ENCODE measurements around the gene GPD2. TPM values are rescaled to one million over a fixed set of nuclear protein-coding genes. Genes with fewer than 3 reads are reported as not detected.

GPD2 gene
- total and polyA plus RNA-seq, 10 of the 15 experiments (the other 5 are each of a cell fraction or from before 2014, with no cell fraction given) = 10.0 to 73.5 (median 43.4) TPM

DNA sequence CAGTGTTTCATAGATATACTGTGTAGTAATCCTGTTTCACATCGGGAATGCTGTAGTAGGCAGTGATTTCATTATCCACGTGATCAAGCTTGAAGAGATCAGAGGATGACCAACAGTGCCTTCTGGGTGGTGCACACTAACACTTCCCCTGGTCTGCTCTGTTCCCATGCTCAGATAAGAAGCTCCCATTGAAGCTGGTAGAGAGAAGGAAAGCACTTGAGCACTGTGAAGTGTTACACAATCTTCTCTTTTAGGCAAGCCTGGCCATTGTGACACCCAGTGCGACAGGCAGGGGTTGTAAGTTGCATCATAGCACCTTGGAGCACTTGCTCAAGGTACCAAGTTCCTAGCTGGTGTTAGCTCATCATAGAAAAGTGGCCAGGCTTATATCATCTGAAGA, 30.6 kb upstream of the GPD2 start:
- Histone ChIP-seq H3K4me1 (ENCODE audit: control insufficient read depth, insufficient read depth, low read length) (no peaks in the 10 kb centered on the region), H3K27me3 (replicated peaks in 1 of 2; ENCODE audit: control insufficient read depth in 2 of 2, insufficient read depth in 2 of 2, low read length in 1 of 2) (no peaks in the 10 kb centered on the region), H4K20me1 (ENCODE audit: control insufficient read depth, insufficient read depth) (no peaks in the 10 kb centered on the region), H3K9ac (ENCODE audit: control insufficient read depth, insufficient read depth, low read length) (no peak overlapping the region), H3K4me2 (ENCODE audit: control insufficient read depth, insufficient read depth) (no peak overlapping the region), H2AFZ (ENCODE audit: control insufficient read depth, low read depth, low read length) (no peak overlapping the region), H3K9me3 (replicated peaks; ENCODE audit: control insufficient read depth, insufficient read depth, low read length) (no peaks in the 10 kb centered on the region), H3K79me2 (ENCODE audit: control insufficient read depth, insufficient read depth, low read length) (no peaks in the 10 kb centered on the region), H3K27ac (ENCODE audit: control insufficient read depth, insufficient read depth) (no peak overlapping the region), H3K36me3 (ENCODE audit: control insufficient read depth in 2 of 2, insufficient read depth in 2 of 2, low read length in 1 of 2) (no peaks in the 10 kb centered on the region), H3K4me3 (no peak overlapping the region)
- 63% methylated on average over 3 of the region's 3 CpGs for WGBS (ENCODE audit: insufficient coverage, insufficient replicate concordance, low lambda C conversion rate, missing lambda C conversion rate)
- ChIA-PET POLR2A (interaction anchor here (0.7 kb wide), 1 partner anchor 100 kb away, joined by 4 read pairs; no protein-coding TSS in a partner anchor), SMC1A (ENCODE audit: uncharacterized antibody, unreplicated experiment) (interaction anchor here (0.7 to 3.8 kb wide), 5 partner anchors 9 to 65 kb away, joined by 3 to 23 read pairs (median 3); no protein-coding TSS in a partner anchor), RAD21 (ENCODE audit: unreplicated experiment) (interaction anchor here (0.7 to 1.3 kb wide), 4 partner anchors 15 to 184 kb away, joined by 3 read pairs; no protein-coding TSS in a partner anchor), CTCF (interaction anchor here (0.8 to 1.9 kb wide), 5 partner anchors 9 to 71 kb away, joined by 3 to 6 read pairs (median 4); no protein-coding TSS in a partner anchor)
- in situ Hi-C loops (cut with MboI) = no loop called here
- DNase-seq (ENCODE audit: low read depth, low spot score) (no peak), ATAC-seq (no peak), FAIRE-seq (no peak)
- no TSS peak for BruUV-seq (replicated peaks)
- intact Hi-C loops (cut with micrococcal nuclease; ENCODE audit: unreplicated experiment) = no loop called here
- TF ChIP-seq ETV6 (conservative IDR thresholded peaks at IDR 0.05 in 1 of 2, IDR thresholded peaks at IDR 0.05 in 1 of 2; ENCODE audit: borderline replicate concordance in 1 of 2, low read depth in 1 of 2) = no peak
- TF ChIP-seq, protein P1, sequence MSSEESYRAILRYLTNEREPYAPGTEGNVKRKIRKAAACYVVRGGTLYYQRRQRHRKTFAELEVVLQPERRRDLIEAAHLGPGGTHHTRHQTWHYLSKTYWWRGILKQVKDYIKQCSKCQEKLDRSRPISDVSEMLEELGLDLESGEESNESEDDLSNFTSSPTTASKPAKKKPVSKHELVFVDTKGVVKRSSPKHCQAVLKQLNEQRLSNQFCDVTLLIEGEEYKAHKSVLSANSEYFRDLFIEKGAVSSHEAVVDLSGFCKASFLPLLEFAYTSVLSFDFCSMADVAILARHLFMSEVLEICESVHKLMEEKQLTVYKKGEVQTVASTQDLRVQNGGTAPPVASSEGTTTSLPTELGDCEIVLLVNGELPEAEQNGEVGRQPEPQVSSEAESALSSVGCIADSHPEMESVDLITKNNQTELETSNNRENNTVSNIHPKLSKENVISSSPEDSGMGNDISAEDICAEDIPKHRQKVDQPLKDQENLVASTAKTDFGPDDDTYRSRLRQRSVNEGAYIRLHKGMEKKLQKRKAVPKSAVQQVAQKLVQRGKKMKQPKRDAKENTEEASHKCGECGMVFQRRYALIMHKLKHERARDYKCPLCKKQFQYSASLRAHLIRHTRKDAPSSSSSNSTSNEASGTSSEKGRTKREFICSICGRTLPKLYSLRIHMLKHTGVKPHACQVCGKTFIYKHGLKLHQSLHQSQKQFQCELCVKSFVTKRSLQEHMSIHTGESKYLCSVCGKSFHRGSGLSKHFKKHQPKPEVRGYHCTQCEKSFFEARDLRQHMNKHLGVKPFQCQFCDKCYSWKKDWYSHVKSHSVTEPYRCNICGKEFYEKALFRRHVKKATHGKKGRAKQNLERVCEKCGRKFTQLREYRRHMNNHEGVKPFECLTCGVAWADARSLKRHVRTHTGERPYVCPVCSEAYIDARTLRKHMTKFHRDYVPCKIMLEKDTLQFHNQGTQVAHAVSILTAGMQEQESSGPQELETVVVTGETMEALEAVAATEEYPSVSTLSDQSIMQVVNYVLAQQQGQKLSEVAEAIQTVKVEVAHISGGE (CRISPR knock-in tag; IDR thresholded peaks at IDR 0.05) = no peak
- no peak for TF ChIP-seq TCF7 (IDR thresholded peaks at IDR 0.05; ENCODE audit: borderline replicate concordance)
- TF ChIP-seq CREM (IDR thresholded peaks at IDR 0.05; ENCODE audit: low read depth) = no peak
- TF ChIP-seq, protein P2, sequence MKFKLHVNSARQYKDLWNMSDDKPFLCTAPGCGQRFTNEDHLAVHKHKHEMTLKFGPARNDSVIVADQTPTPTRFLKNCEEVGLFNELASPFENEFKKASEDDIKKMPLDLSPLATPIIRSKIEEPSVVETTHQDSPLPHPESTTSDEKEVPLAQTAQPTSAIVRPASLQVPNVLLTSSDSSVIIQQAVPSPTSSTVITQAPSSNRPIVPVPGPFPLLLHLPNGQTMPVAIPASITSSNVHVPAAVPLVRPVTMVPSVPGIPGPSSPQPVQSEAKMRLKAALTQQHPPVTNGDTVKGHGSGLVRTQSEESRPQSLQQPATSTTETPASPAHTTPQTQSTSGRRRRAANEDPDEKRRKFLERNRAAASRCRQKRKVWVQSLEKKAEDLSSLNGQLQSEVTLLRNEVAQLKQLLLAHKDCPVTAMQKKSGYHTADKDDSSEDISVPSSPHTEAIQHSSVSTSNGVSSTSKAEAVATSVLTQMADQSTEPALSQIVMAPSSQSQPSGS (IDR thresholded peaks at IDR 0.05; ENCODE audit: low read length) = no peak
- TF ChIP-seq CBX3 (IDR thresholded peaks at IDR 0.05; ENCODE audit: borderline replicate concordance, low read depth) = no peak
- no peak for TF ChIP-seq ESRRA (IDR thresholded peaks at IDR 0.05; ENCODE audit: low read length)
- TF ChIP-seq SMAD1 (IDR thresholded peaks at IDR 0.05; ENCODE audit: low read depth, partially characterized antibody) = no peak
- TF ChIP-seq ZNF217 (IDR thresholded peaks at IDR 0.05) = no peak
- no peak for TF ChIP-seq ZNF207 (IDR thresholded peaks at IDR 0.05; ENCODE audit: borderline replicate concordance)
- no peak for TF ChIP-seq NFYB (IDR thresholded peaks at IDR 0.05; ENCODE audit: insufficient read depth, low read depth, low read length)
- TF ChIP-seq ZSCAN29 (IDR thresholded peaks at IDR 0.05) = no peak
- no peak for TF ChIP-seq NFYA (IDR thresholded peaks at IDR 0.05; ENCODE audit: borderline replicate concordance, low read depth, low read length)
- no peak for TF ChIP-seq JUNB (IDR thresholded peaks at IDR 0.05)
- no peak for TF ChIP-seq DPF2 (IDR thresholded peaks at IDR 0.05)

Measured in GM12878 (cell line).